ENCODE data around the gene NBPF8.
A peak's percentile ranks its signal among the peaks of the same experiment; 100 is the strongest.
"Not testable (repeated sequence)": the region's sequence is repeated elsewhere in the genome, so short reads cannot be mapped to it uniquely, and the experiment has no call there.

The NBPF8 gene, protein sequence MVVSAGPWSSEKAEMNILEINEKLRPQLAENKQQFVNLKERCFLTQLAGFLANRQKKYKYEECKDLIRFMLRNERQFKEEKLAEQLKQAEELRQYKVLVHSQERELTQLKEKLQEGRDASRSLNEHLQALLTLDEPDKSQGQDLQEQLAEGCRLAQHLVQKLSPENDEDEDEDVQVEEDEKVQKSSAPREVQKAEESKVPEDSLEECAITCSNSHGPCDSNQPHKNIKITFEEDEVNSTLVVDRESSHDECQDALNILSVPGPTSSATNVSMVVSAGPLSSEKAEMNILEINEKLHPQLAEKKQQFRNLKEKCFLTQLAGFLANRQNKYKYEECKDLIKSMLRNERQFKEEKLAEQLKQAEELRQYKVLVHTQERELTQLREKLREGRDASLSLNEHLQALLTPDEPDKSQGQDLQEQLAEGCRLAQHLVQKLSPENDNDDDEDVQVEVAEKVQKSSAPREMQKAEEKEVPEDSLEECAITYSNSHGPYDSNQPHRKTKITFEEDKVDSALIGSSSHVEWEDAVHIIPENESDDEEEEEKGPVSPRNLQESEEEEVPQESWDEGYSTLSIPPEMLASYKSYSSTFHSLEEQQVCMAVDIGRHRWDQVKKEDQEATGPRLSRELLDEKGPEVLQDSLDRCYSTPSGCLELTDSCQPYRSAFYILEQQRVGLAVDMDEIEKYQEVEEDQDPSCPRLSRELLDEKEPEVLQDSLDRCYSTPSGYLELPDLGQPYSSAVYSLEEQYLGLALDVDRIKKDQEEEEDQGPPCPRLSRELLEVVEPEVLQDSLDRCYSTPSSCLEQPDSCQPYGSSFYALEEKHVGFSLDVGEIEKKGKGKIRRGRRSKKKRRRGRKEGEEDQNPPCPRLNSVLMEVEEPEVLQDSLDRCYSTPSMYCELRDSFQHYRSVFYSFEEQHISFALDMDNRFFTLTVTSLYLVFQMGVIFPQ

GRCh38 chr1:120414911-120415480 is at the start of gene NBPF8:
Gene NBPF8 (plus strand): TSS chr1:120415035. CDS start chr1:120436523, 21,488 bp downstream.
- DNase-seq = peak; percentile 75

GRCh38 chr1:120367709-120368108 is 47.1 kb upstream of the NBPF8 start:
- not testable (repeated sequence) for DNase-seq

- DNase-seq = not testable (repeated sequence)
Observed at GRCh38 chr1:120386651-120387050, 28.2 kb upstream of the NBPF8 start.

DNA sequence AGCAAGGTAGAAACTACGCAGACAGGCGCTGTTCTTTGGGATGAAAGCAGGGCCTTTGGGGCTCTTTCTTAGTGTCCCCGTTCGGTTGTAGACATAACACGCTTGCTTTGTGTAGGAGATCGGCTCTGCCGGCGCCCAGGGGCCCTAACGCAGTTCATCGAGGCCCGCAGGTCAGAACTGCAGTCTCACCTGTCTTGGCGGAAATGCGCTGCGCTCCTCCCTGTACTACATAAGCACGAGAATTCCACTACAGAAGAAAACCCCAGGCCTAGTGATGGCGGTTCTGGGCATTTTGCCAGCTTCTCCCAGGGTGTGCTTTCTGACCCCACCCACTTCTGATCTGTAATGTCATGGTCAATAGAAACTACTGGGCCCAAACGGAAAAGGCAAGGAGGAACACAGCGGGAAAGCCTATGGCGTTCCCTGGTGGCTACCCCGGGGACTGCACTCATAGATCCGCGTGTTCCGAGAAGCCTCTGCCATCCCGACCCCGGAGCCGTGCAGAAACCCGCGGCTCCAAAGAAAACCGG is 26.2 kb upstream of the NBPF8 start:
- DNase-seq = peak; percentile 48

DNA sequence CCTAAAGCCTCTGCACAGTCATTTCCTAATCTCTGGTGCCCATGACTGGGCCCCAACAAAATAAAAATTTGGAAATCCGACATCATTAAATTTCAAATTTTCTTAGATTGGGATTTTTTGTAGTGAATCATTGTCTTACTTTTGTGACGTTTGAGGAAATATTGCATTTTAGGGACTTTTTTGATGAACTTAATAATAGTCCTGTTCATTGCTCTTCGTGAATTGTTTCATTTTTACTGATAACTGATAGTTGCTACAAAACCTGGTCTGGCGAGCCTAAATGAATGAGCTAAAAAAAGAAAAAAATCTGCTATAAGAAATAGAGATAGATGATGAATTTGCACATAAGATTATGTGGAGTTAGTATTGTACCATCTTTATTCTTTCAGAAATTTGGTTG is 23.5 kb upstream of the NBPF8 start:
- DNase-seq = not testable (repeated sequence)

GRCh38 chr1:120393316-120394232 is 21.3 kb upstream of the NBPF8 start:
- not testable (repeated sequence) for DNase-seq

GRCh38 chr1:120405348-120405747 is 9.5 kb upstream of the NBPF8 start:
- DNase-seq = not testable (repeated sequence)

GRCh38 chr1:120414451-120414850 is 384 bp upstream of the NBPF8 start:
- not testable (repeated sequence) for DNase-seq

GRCh38 chr1:120415492-120415961 is 692 bp downstream of the NBPF8 start:
- DNase-seq = peak; percentile 27

- DNase-seq = not testable (repeated sequence)
Observed at GRCh38 chr1:120425063-120425462, 10.2 kb downstream of the NBPF8 start.

GRCh38 chr1:120431626-120432025 is 16.8 kb downstream of the NBPF8 start:
- not testable (repeated sequence) for DNase-seq

DNA sequence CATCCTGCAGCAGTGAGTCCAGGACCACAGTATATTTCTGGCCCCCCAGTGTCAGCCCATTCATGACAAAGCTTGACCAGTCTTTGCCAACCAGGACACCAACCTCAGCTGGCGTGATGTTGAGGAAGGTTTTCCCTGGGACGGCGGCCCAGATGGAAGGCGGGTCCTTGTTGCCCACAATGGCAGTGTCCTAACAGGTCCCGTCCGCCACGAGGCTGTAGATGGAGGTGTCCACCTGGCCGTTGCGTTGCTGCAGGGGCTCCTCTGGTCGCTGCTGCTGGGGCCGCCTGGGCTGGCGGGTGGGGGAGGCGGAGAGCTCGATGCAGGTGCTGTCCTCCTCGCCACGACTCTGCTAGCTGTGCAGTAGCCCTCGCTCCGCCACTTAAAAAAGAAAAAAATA is 19.0 kb downstream of the NBPF8 start:
- DNase-seq = not testable (repeated sequence)

DNA sequence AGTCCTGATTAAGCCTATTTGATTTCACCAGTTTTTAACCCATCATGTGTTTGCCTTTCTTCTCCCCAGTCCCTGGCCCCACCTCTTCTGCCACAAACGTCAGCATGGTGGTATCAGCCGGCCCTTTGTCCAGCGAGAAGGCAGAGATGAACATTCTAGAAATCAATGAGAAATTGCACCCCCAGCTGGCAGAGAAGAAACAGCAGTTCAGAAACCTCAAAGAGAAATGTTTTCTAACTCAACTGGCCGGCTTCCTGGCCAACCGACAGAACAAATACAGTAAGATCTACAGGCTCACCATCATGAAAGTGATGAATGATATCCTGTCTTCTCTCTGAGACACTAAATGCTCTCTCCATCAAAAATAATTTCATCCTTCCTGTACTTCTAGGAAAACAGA is 34.3 kb downstream of the NBPF8 start:
- DNase-seq = not testable (repeated sequence)
